K562 (cell line): Measurements from ENCODE around the gene PTGR3. TPM values are rescaled to one million over a fixed set of nuclear protein-coding genes. Genes with fewer than 3 reads are reported as not detected.

Experiments
- ATAC-seq: fragments of 200-7000 bp; cut with Tn5 transposase; 3 replicates; pipeline ENCODE4 v1.9.1; 2020; ENCODE audit warnings: moderate library complexity
- BruUV-seq: library from RNA; stranded (reverse); fragments of 400-500 nt; replicated peaks from 2 replicates; lab custom pipeline; 2021; lab: Mats Ljungman, UMichigan
- CTCF ChIA-PET: fragments of 300-600 bp; formaldehyde crosslinking; extraction: SDS; loops from one replicate; lab custom pipeline; 2021; ENCODE audit warnings: low intra/inter-chr PET ratio; lab: Yijun Ruan, JAX
- POLR2A ChIA-PET: fragments of 300-600, 350-650 bp; sonication (Branson Sonifier 250); formaldehyde crosslinking; extraction: SDS; loops from one replicate; lab custom pipeline; 2021; ENCODE audit warnings: antibody characterized with exemption, inconsistent platforms; lab: Yijun Ruan, JAX
- DNase-seq, 4 experiments: peaks; one replicate each; pipeline versions ENCODE4 v3.0.0 to v3.0.0-alpha.2; 2011 to 2018; ENCODE audit warnings: low spot score in 3 of 4, mixed read lengths in 3 of 4; ENCODE audit errors: extremely low read depth in 1 of 4
- FAIRE-seq: peaks from 2 replicates; lab custom pipeline; 2011; peaks lifted over from hg19 to GRCh38; lab: Jason Lieb, UNC
- H2AFZ ChIP-seq: 2 replicates; pipeline ENCODE4 v1.6.0; 2011; ENCODE audit warnings: low read depth, low read length, control low read depth, inconsistent platforms
- H3K27ac ChIP-seq: fragments of 200-600 bp; 3 replicates; pipeline ENCODE4 v1.8.0; 2011; ENCODE audit warnings: low read depth, mild to moderate bottlenecking, control low read depth, inconsistent platforms, low read length, moderate library complexity, mixed read lengths; ENCODE audit errors: extremely low read depth
- H3K27me3 ChIP-seq, 2 experiments: fragments of 300-600 bp in 1 of 2; 2 replicates in 1 of 2; 3 replicates in 1 of 2; pipeline versions ENCODE4 v1.6.0 to v1.8.0; 2011; ENCODE audit warnings: inconsistent platforms in 2 of 2, low read length in 2 of 2, mild to moderate bottlenecking in 1 of 2, mixed read lengths in 1 of 2, moderate library complexity in 1 of 2; ENCODE audit not compliant: control insufficient read depth in 2 of 2, insufficient read depth in 2 of 2
- H3K36me3 ChIP-seq: fragments of 300-600 bp; 3 replicates; pipeline ENCODE4 v1.8.0; 2011; ENCODE audit warnings: mild to moderate bottlenecking, low read length, inconsistent platforms; ENCODE audit not compliant: control insufficient read depth, insufficient read depth
- H3K4me1 ChIP-seq, 2 experiments: fragments of 200-600 bp in 1 of 2; replicated peaks in 1 of 2; 2 replicates in 1 of 2; 3 replicates in 1 of 2; pipeline versions ENCODE4 v1.5.1 to v1.8.0; 2011; ENCODE audit warnings: inconsistent platforms in 2 of 2, low read length in 2 of 2, mild to moderate bottlenecking in 1 of 2, mixed read lengths in 1 of 2, moderate library complexity in 1 of 2; ENCODE audit not compliant: control insufficient read depth in 2 of 2, insufficient read depth in 2 of 2
- H3K4me2 ChIP-seq: 2 replicates; pipeline ENCODE4 v1.6.1; 2011; ENCODE audit warnings: low read length, control low read depth, inconsistent platforms, mixed read lengths; ENCODE audit not compliant: insufficient read depth
- H3K4me3 ChIP-seq: fragments of 200-600 bp; sonication (generic), shearing (Covaris generic); 2 replicates; pipeline ENCODE4 v1.5.1; 2016; ENCODE audit warnings: control low read depth, inconsistent platforms
- H3K79me2 ChIP-seq: fragments of 200-600 bp; 3 replicates; pipeline ENCODE4 v1.8.0; 2011; ENCODE audit warnings: low read length, inconsistent platforms; ENCODE audit not compliant: control insufficient read depth, insufficient read depth
- H3K9ac ChIP-seq, 2 experiments: 2 replicates each; pipeline versions ENCODE4 v1.6.0 to v1.6.1; 2011; ENCODE audit warnings: low read depth in 2 of 2, low read length in 2 of 2, control low read depth in 1 of 2, inconsistent platforms in 1 of 2, mild to moderate bottlenecking in 1 of 2, mixed read lengths in 1 of 2; ENCODE audit not compliant: insufficient read depth in 1 of 2
- H3K9me1 ChIP-seq: one replicate; pipeline ENCODE4 v1.6.0; 2011; ENCODE audit warnings: inconsistent platforms, mild to moderate bottlenecking, low read length, moderate library complexity; ENCODE audit not compliant: control insufficient read depth, insufficient read depth
- H3K9me3 ChIP-seq: replicated peaks from 2 replicates; pipeline ENCODE4 v1.5.1; 2011; ENCODE audit warnings: low read depth, low read length, inconsistent platforms; ENCODE audit not compliant: control insufficient read depth, insufficient read depth
- H4K20me1 ChIP-seq: replicated peaks from 2 replicates; pipeline ENCODE4 v1.6.1; 2011; ENCODE audit warnings: low read length, inconsistent platforms, mixed read lengths; ENCODE audit not compliant: control insufficient read depth, insufficient read depth
- CBFB ChIP-seq: sonication (generic); formaldehyde crosslinking; IDR thresholded peaks from 2 replicates; pipeline ENCODE4 v1.4.0; 2020; ENCODE audit warnings: mild to moderate bottlenecking, missing genetic modification reagents
- CCNT2 ChIP-seq: IDR thresholded peaks from 2 replicates; pipeline ENCODE4 v1.6.1; 2011; ENCODE audit warnings: borderline replicate concordance, low read depth, mild to moderate bottlenecking, moderate library complexity, mixed read lengths, low read length; ENCODE audit not compliant: insufficient read length; ENCODE audit errors: extremely low read depth
- HLTF ChIP-seq: fragments of 450-650 bp; IDR thresholded peaks from 2 replicates; pipeline ENCODE4 v1.6.1; 2016
- LEF1 ChIP-seq: fragments of 450-650 bp; IDR thresholded peaks from 2 replicates; pipeline ENCODE4 v1.6.1; 2016; ENCODE audit warnings: mild to moderate bottlenecking
- MAZ ChIP-seq, 2 experiments: fragments of 450-650 bp in 1 of 2; sonication (generic) in 1 of 2; formaldehyde crosslinking; IDR thresholded peaks in 1 of 2; conservative IDR thresholded peaks in 1 of 2; 2 replicates each; pipeline versions ENCODE4 v1.4.0 to v1.5.0; 2020; ENCODE audit warnings: mild to moderate bottlenecking in 1 of 2, missing genetic modification reagents in 1 of 2
- NRF1 ChIP-seq, 2 experiments: fragments of 450-650 bp; IDR thresholded peaks in 1 of 2; conservative IDR thresholded peaks in 1 of 2; 2 replicates each; pipeline ENCODE4 v1.6.1; 2014; ENCODE audit warnings: mild to moderate bottlenecking in 2 of 2
- POLR2G ChIP-seq: fragments of 200-400 bp; formaldehyde crosslinking; IDR thresholded peaks from 2 replicates; pipeline ENCODE4 v1.6.1; 2017; ENCODE audit warnings: low read depth, mild to moderate bottlenecking, antibody characterized with exemption, low read length, moderate library complexity
- RBFOX2 ChIP-seq: fragments of 200-400 bp; formaldehyde crosslinking; IDR thresholded peaks from 2 replicates; pipeline ENCODE4 v1.6.1; 2017; ENCODE audit warnings: low read depth, mild to moderate bottlenecking, low read length, moderate library complexity
- TAF1 ChIP-seq: IDR thresholded peaks from 2 replicates; pipeline ENCODE4 v1.6.1; 2011; ENCODE audit warnings: mild to moderate bottlenecking, low read length, moderate library complexity; ENCODE audit not compliant: insufficient read depth, control insufficient read depth, severe bottlenecking; ENCODE audit errors: extremely low read depth
- TEAD4 ChIP-seq, 2 experiments: sonication (generic) in 1 of 2; formaldehyde crosslinking in 1 of 2; IDR thresholded peaks; 2 replicates each; pipeline versions ENCODE4 v1.6.1 to v1.8.0; 2012 to 2022; ENCODE audit warnings: borderline replicate concordance in 1 of 2, inconsistent platforms in 1 of 2, low read length in 1 of 2, mild to moderate bottlenecking in 1 of 2, missing genetic modification reagents in 1 of 2
- UBTF ChIP-seq, 2 experiments: IDR thresholded peaks; 2 replicates each; pipeline ENCODE4 v1.6.1; 2012; ENCODE audit warnings: improper control_type of control experiment in 2 of 2, low read depth in 2 of 2, low read length in 2 of 2, borderline replicate concordance in 1 of 2
- WGBS: fragments of 100-300 bp; shearing (Covaris generic); methylation state at CpG from one replicate; pipeline ENCODE4 v1.1.6; 2016; ENCODE audit warnings: low coverage, mixed read lengths; ENCODE audit not compliant: insufficient coverage; ENCODE audit errors: missing lambda C conversion rate; 5-methylcytosine and 5-hydroxymethylcytosine counted together
- in situ Hi-C: fragments of 300-500 bp; cut with MboI; formaldehyde crosslinking; loops from 4 replicates; pipeline ENCODE4 v1.15.0; 2018; ENCODE audit warnings: inconsistent platforms, mixed read lengths
- intact Hi-C: fragments of 100-400 bp; cut with micrococcal nuclease; formaldehyde crosslinking; loops from 2 replicates; pipeline ENCODE4 v1.14.2; 2022
- polyA plus RNA-seq, 8 experiments: library from polyadenylated mRNA; depleted of rRNA in 4 of 8; stranded (reverse) in 5 of 8; unstranded in 3 of 8; fragments of >200 nt; fragmentation: Nextera tagmentation in 2 of 8; fragmentation: Illumina TruSeq in 1 of 8; extraction: Ambion mirVana in 2 of 8; extraction: Trizol in 1 of 8; gene quantifications; 2 replicates each; pipeline versions ENCODE4 v1.2.1 to v1.2.3, GENCODE V29; 2011 to 2014; ENCODE audit warnings: inconsistent platforms in 1 of 8, missing spikeins in 1 of 8
- total RNA-seq, 7 experiments: library from RNA; depleted of rRNA in 6 of 7; stranded (reverse); fragments of >200 nt in 6 of 7; fragmentation: Illumina TruSeq in 2 of 7; extraction: Trizol in 2 of 7; gene quantifications; 2 replicates each; pipeline versions ENCODE4 v1.2.1 to v1.2.3, GENCODE V29; 2011 to 2021; ENCODE audit warnings: low replicate concordance in 1 of 7
- TF ChIP-seq, protein P1 (sequence below): fragments of 200-800 bp; sonication (Bioruptor generic); IDR thresholded peaks from 2 replicates; pipeline ENCODE4 v1.6.1; 2017; ENCODE audit warnings: missing genetic modification characterization, missing compliant biosample characterization
- TF ChIP-seq, protein P2 (sequence below), 3 experiments: fragments of 200-800 bp in 1 of 3; sonication (Bioruptor generic) in 1 of 3; sonication (generic) in 1 of 3; formaldehyde crosslinking in 1 of 3; IDR thresholded peaks; 2 replicates each; pipeline versions ENCODE4 v1.6.1 to v1.8.0; 2016 to 2022; ENCODE audit warnings: mild to moderate bottlenecking in 2 of 3, missing compliant biosample characterization in 2 of 3, missing genetic modification characterization in 2 of 3, missing genetic modification reagents in 1 of 3

Gene PTGR3
- total and polyA plus RNA-seq, 9 of the 15 experiments (the other 6 are each of a cell fraction or from before 2014, with no cell fraction given) = 4.1 to 32.3 (median 15.3) TPM

- DNase-seq (peak in 3 of 4 experiments; percentile 23 to 34 (median 25)), FAIRE-seq (no peak), ATAC-seq (no peak)
- Histone ChIP-seq H3K79me2 (peaks cover 36% of the 10 kb centered on the region), H3K27ac (peak overlapping the region; percentile 93), H3K4me1 (peaks cover 11 to 30% of the 10 kb centered on the region in 2 experiments; a peak in 4 of 5 replicates), H3K9me1 (peaks cover 3% of the 10 kb centered on the region), H3K9ac (peak overlapping the region; percentile 74 to 92), H3K27me3 (no peaks in the 10 kb centered on the region), H3K36me3 (no peaks in the 10 kb centered on the region), H3K4me3 (peak overlapping the region; percentile 71), H2AFZ (peak overlapping the region; percentile 95), H3K9me3 (no peaks in the 10 kb centered on the region), H4K20me1 (no peaks in the 10 kb centered on the region; the same call in 1 of the 2 replicates), H3K4me2 (peak overlapping the region; percentile 82)
- 0% methylated on average over 37 of the region's 64 CpGs for WGBS
- TSS peak; percentile 51 for BruUV-seq
- TF ChIP-seq, protein P1, sequence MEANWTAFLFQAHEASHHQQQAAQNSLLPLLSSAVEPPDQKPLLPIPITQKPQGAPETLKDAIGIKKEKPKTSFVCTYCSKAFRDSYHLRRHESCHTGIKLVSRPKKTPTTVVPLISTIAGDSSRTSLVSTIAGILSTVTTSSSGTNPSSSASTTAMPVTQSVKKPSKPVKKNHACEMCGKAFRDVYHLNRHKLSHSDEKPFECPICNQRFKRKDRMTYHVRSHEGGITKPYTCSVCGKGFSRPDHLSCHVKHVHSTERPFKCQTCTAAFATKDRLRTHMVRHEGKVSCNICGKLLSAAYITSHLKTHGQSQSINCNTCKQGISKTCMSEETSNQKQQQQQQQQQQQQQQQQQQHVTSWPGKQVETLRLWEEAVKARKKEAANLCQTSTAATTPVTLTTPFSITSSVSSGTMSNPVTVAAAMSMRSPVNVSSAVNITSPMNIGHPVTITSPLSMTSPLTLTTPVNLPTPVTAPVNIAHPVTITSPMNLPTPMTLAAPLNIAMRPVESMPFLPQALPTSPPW (CRISPR knock-in tag) = peak; percentile 49
- TF ChIP-seq TAF1 = peak; percentile 6
- 0 out of 2 replicates have a peak, but pooled peaks have one; percentile 0 for TF ChIP-seq TEAD4 (IDR thresholded peaks at IDR 0.05; ENCODE audit: low read length)
- no peak for TF ChIP-seq TEAD4 (CRISPR knock-in tag; IDR thresholded peaks at IDR 0.05; ENCODE audit: borderline replicate concordance)
- TF ChIP-seq CBFB (CRISPR knock-in tag) = no peak
- 0 out of 4 replicates have a peak, but pooled peaks of 1 of the 2 experiments have one; percentile 1 for TF ChIP-seq MAZ (CRISPR knock-in tag; conservative IDR thresholded peaks at IDR 0.05 in 1 of 2, IDR thresholded peaks at IDR 0.05 in 1 of 2)
- TF ChIP-seq POLR2G = peak; percentile 36; the same call in 1 of the 2 replicates
- peak; percentile 61; the same call in 1 of the 2 replicates for TF ChIP-seq RBFOX2
- TF ChIP-seq LEF1 = no peak
- 0 out of 4 replicates have a peak, but pooled peaks of 1 of the 2 experiments have one; percentile 23 for TF ChIP-seq NRF1 (conservative IDR thresholded peaks at IDR 0.05 in 1 of 2, IDR thresholded peaks at IDR 0.05 in 1 of 2)
- 0 out of 4 replicates have a peak, but pooled peaks of 1 of the 2 experiments have one; percentile 39 for TF ChIP-seq UBTF (IDR thresholded peaks at IDR 0.05; ENCODE audit: borderline replicate concordance in 1 of 2, low read depth in 2 of 2, low read length in 2 of 2)
- TF ChIP-seq, protein P2, sequence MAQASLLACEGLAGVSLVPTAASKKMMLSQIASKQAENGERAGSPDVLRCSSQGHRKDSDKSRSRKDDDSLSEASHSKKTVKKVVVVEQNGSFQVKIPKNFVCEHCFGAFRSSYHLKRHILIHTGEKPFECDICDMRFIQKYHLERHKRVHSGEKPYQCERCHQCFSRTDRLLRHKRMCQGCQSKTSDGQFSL (CRISPR knock-in tag; IDR thresholded peaks at IDR 0.05) = no peak
- TF ChIP-seq, protein P2 (tag; IDR thresholded peaks at IDR 0.05) = 0 out of 4 replicates have a peak, but pooled peaks of 1 of the 2 experiments have one; percentile 27
- TF ChIP-seq HLTF = no peak
- peak; percentile 10 for TF ChIP-seq CCNT2
- in situ Hi-C loops = no loop called here
- ChIA-PET CTCF (no interaction called here), POLR2A (interaction anchor here (0.5 to 1.5 kb wide), 6 partner anchors 9 to 583 kb away, joined by 3 to 5 read pairs (median 4); no protein-coding TSS in a partner anchor)
- intact Hi-C loops = no loop called here
Observed at GRCh38 chr18:75211002-75211621, 2.2 kb upstream of the PTGR3 start.
